CD14-positive monocyte (primary cell): Measurements from ENCODE around the gene SPECC1L. TPM values are rescaled to one million over a fixed set of nuclear protein-coding genes. Genes with fewer than 3 reads are reported as not detected.

Experiments used
- DNase-seq, 3 donors: peaks; one replicate each; pipeline ENCODE4 v3.0.0-alpha.2; 2011 to 2022
- H2AFZ ChIP-seq: 2 replicates; pipeline ENCODE4 v1.6.0; 2012; ENCODE audit warnings: mild to moderate bottlenecking, low read depth, low read length, inconsistent platforms; ENCODE audit not compliant: insufficient read depth, poor library complexity, severe bottlenecking
- H3K27ac ChIP-seq, 2 donors: 1 replicate in 1 of 2; 2 replicates in 1 of 2; pipeline ENCODE4 v1.5.1; 2012 to 2013; ENCODE audit warnings: low read length in 2 of 2, control low read depth in 1 of 2, inconsistent platforms in 1 of 2, low read depth in 1 of 2, mild to moderate bottlenecking in 1 of 2
- H3K27me3 ChIP-seq, 2 donors: one replicate each; pipeline versions ENCODE4 v1.6.0 to v1.6.1; 2011 to 2013; ENCODE audit warnings: low read length in 2 of 2; ENCODE audit not compliant: control insufficient read depth in 2 of 2, insufficient read depth in 2 of 2
- H3K36me3 ChIP-seq, 2 donors: replicated peaks in 1 of 2; 1 replicate in 1 of 2; 2 replicates in 1 of 2; pipeline versions ENCODE4 v1.5.1 to v1.6.1; 2012 to 2013; ENCODE audit warnings: low read length in 2 of 2, control low read depth in 1 of 2, inconsistent platforms in 1 of 2, mild to moderate bottlenecking in 1 of 2; ENCODE audit not compliant: insufficient read depth in 2 of 2, control insufficient read depth in 1 of 2
- H3K4me1 ChIP-seq, 2 donors: 1 replicate in 1 of 2; 2 replicates in 1 of 2; pipeline versions ENCODE4 v1.5.1 to v1.6.1; 2012 to 2013; ENCODE audit warnings: low read length in 2 of 2, control low read depth in 1 of 2, inconsistent platforms in 1 of 2, mild to moderate bottlenecking in 1 of 2, moderate library complexity in 1 of 2; ENCODE audit not compliant: insufficient read depth in 2 of 2, control insufficient read depth in 1 of 2
- H3K4me2 ChIP-seq: replicated peaks from 2 replicates; pipeline ENCODE3; 2012; ENCODE audit warnings: low read length, moderate library complexity, mild to moderate bottlenecking; ENCODE audit not compliant: poor library complexity, severe bottlenecking; ENCODE audit errors: extremely low read depth
- H3K4me3 ChIP-seq, 3 experiments: fragments of 200-600 bp in 1 of 3; sonication (generic) in 1 of 3; replicated peaks in 1 of 3; 1 replicate in 2 of 3; 2 replicates in 1 of 3; pipeline ENCODE4 v1.5.1; 2011 to 2013; ENCODE audit warnings: low read length in 3 of 3, mild to moderate bottlenecking in 3 of 3, control low read depth in 2 of 3, low read depth in 2 of 3, inconsistent platforms in 1 of 3, moderate library complexity in 1 of 3
- H3K79me2 ChIP-seq: 2 replicates; pipeline ENCODE4 v1.6.0; 2012; ENCODE audit warnings: mild to moderate bottlenecking, control low read depth, inconsistent platforms, low read length, moderate library complexity; ENCODE audit not compliant: insufficient read depth
- H3K9ac ChIP-seq: 2 replicates; pipeline ENCODE4 v1.6.0; 2017; ENCODE audit warnings: low read length, mild to moderate bottlenecking; ENCODE audit not compliant: insufficient read depth, poor library complexity, severe bottlenecking
- H3K9me3 ChIP-seq, 2 donors: replicated peaks in 1 of 2; 1 replicate in 1 of 2; 2 replicates in 1 of 2; pipeline versions ENCODE4 v1.5.1 to v1.6.1; 2012 to 2013; ENCODE audit warnings: low read length in 2 of 2, control low read depth in 1 of 2; ENCODE audit not compliant: control insufficient read depth in 1 of 2, insufficient read depth in 1 of 2
- H4K20me1 ChIP-seq: 2 replicates; pipeline ENCODE4 v1.6.0; 2012; ENCODE audit warnings: mild to moderate bottlenecking, low read length, control low read depth, moderate library complexity; ENCODE audit not compliant: insufficient read depth
- H3K27ac Mint-ChIP-seq, 7 donors: one replicate each; pipeline ENCODE4 v1.8.0; 2020; ENCODE audit warnings: mild to moderate bottlenecking in 7 of 7, mixed read lengths in 7 of 7, moderate library complexity in 6 of 7, inconsistent platforms in 2 of 7
- H3K27me3 Mint-ChIP-seq, 3 donors: one replicate each; pipeline ENCODE4 v1.8.0; 2021 to 2022; ENCODE audit warnings: low read depth in 3 of 3, mild to moderate bottlenecking in 3 of 3, mixed read lengths in 3 of 3, moderate library complexity in 3 of 3, inconsistent platforms in 1 of 3
- H3K36me3 Mint-ChIP-seq, 2 donors: one replicate each; pipeline ENCODE4 v1.8.0; 2020; ENCODE audit warnings: mixed read lengths in 2 of 2, inconsistent platforms in 1 of 2, mild to moderate bottlenecking in 1 of 2
- H3K4me1 Mint-ChIP-seq: one replicate; pipeline ENCODE4 v1.8.0; 2020; ENCODE audit warnings: mild to moderate bottlenecking, mixed read lengths
- H3K4me3 Mint-ChIP-seq, 2 donors: one replicate each; pipeline ENCODE4 v1.8.0; 2020; ENCODE audit warnings: mild to moderate bottlenecking in 2 of 2, mixed read lengths in 2 of 2, moderate library complexity in 1 of 2
- H3K9me3 Mint-ChIP-seq, 7 donors: one replicate each; pipeline ENCODE4 v1.8.0; 2020 to 2022; ENCODE audit warnings: mixed read lengths in 7 of 7, mild to moderate bottlenecking in 6 of 7, moderate library complexity in 6 of 7, inconsistent platforms in 2 of 7
- CTCF ChIP-seq: fragments of 200-600 bp; IDR thresholded peaks from one replicate; pipeline ENCODE4 v1.8.0; 2022; ENCODE audit warnings: antibody characterized with exemption, mild to moderate bottlenecking
- WGBS: methylation state at CpG from one replicate; pipeline ENCODE4 v1.1.5; 2013; ENCODE audit warnings: missing lambda C conversion rate; ENCODE audit not compliant: insufficient coverage; 5-methylcytosine and 5-hydroxymethylcytosine counted together
- intact Hi-C, 2 donors: fragments of 100-400 bp; cut with micrococcal nuclease; formaldehyde crosslinking; loops; one replicate each; pipeline versions ENCODE4 v1.15.0 to v1.15.1; 2023
- polyA plus RNA-seq, 3 donors: library from polyadenylated mRNA; depleted of rRNA in 1 of 3; unstranded in 2 of 3; stranded (reverse) in 1 of 3; fragments of 300-500 nt in 2 of 3; fragments of >200 nt in 1 of 3; fragmentation: Illumina TruSeq in 2 of 3; gene quantifications; 1 replicate in 2 of 3; 2 replicates in 1 of 3; pipeline ENCODE4 v1.2.3, GENCODE V29; 2012 to 2021

The SPECC1L gene
- polyA plus RNA-seq, 3 donors = 2.5 to 7.2 (median 4.9) TPM

- Histone ChIP-seq H3K36me3 (peaks cover 9 to 36% of the 10 kb centered on the region in 2 donors), H3K4me2 (no peak overlapping the region), H3K27ac (no peak overlapping the region), H3K4me1 (peaks cover 6 to 9% of the 10 kb centered on the region in 2 donors), H3K9ac (no peak overlapping the region), H2AFZ (no peak overlapping the region), H3K27me3 (no peaks in the 10 kb centered on the region), H3K79me2 (no peaks in the 10 kb centered on the region), H4K20me1 (no peaks in the 10 kb centered on the region), H3K9me3 (no peaks in the 10 kb centered on the region), H3K4me3 (no peak overlapping the region)
- intact Hi-C loops = no loop called here
- DNase-seq = no peak
- 86% methylated on average over 1 of the region's 2 CpGs for WGBS
- Mint-ChIP-seq H3K27me3 (no peaks in the 10 kb centered on the region), H3K9me3 (no peaks in the 10 kb centered on the region), H3K4me1 (peaks cover 24% of the 10 kb centered on the region), H3K27ac (no peak overlapping the region), H3K4me3 (no peak overlapping the region), H3K36me3 (peaks cover 36 to 37% of the 10 kb centered on the region in 2 donors)
- TF ChIP-seq CTCF = no peak
These were observed 122.5 kb downstream of the SPECC1L start for GRCh38 chr22:24393012-24393559.

GRCh38 chr22:24393848-24394247 lies 123.2 kb downstream of the SPECC1L start:
- Mint-ChIP-seq H3K4me3 (no peak overlapping the region), H3K27me3 (no peaks in the 10 kb centered on the region), H3K27ac (peak overlapping the region in 1 of 7 donors; percentile 26), H3K9me3 (no peaks in the 10 kb centered on the region), H3K36me3 (peaks cover 42% of the 10 kb centered on the region in 2 donors), H3K4me1 (peaks cover 24% of the 10 kb centered on the region)
- Histone ChIP-seq H3K27ac (no peak overlapping the region), H3K9me3 (no peaks in the 10 kb centered on the region), H3K4me3 (no peak overlapping the region), H3K4me2 (no peak overlapping the region), H4K20me1 (no peaks in the 10 kb centered on the region), H3K79me2 (no peaks in the 10 kb centered on the region), H2AFZ (no peak overlapping the region), H3K36me3 (peaks cover 14 to 44% of the 10 kb centered on the region in 2 donors), H3K4me1 (peaks cover 6 to 9% of the 10 kb centered on the region in 2 donors), H3K9ac (no peak overlapping the region), H3K27me3 (no peaks in the 10 kb centered on the region)
- WGBS = no CpG with 5 or more reads among the region's 3 CpGs
- DNase-seq = peak in 1 of 3 donors; percentile 3
- intact Hi-C loops = no loop called here
- TF ChIP-seq CTCF = no peak
